OCI-LY3 (cell line): ENCODE measurements around the gene CD46.

ENCODE experiments used
- CTCF ChIP-seq: fragments of 200-600, 300-600 bp; sonication (generic); IDR thresholded peaks from 2 replicates; pipeline ENCODE4 v1.5.1; 2014; ENCODE audit warnings: antibody characterized with exemption, low read length, low read depth
- EZH2phosphoT487 ChIP-seq: fragments of 200-600 bp; shearing (Covaris generic); IDR thresholded peaks from 2 replicates; pipeline ENCODE4 v1.6.1; 2018; ENCODE audit warnings: antibody characterized with exemption, mixed run types, low read depth

GRCh38 chr1:207781312-207781711 is 29.5 kb downstream of the CD46 start:
- TF ChIP-seq EZH2phosphoT487 (no peak), CTCF (no peak)
